Fibroblast of pulmonary artery (primary cell): ENCODE data around the gene RUFY2.
"Not testable (repeated sequence)": the region's sequence is repeated elsewhere in the genome, so short reads cannot be mapped to it uniquely, and the experiment has no call there.

Source experiments
- DNase-seq: peaks from one replicate; pipeline ENCODE4 v3.0.0-alpha.2; 2010; ENCODE audit warnings: low read depth
- H3K4me3 ChIP-seq: replicated peaks from 2 replicates; pipeline ENCODE4 v1.5.1; 2011; ENCODE audit warnings: low read depth, mild to moderate bottlenecking, control low read depth, low read length, moderate library complexity
- TF ChIP-seq, protein P1 (sequence below): IDR thresholded peaks from 2 replicates; pipeline ENCODE4 v1.5.1; 2011; ENCODE audit warnings: mild to moderate bottlenecking, control low read depth, low read length, inconsistent platforms; ENCODE audit errors: missing control alignments

RUFY2 gene

DNA sequence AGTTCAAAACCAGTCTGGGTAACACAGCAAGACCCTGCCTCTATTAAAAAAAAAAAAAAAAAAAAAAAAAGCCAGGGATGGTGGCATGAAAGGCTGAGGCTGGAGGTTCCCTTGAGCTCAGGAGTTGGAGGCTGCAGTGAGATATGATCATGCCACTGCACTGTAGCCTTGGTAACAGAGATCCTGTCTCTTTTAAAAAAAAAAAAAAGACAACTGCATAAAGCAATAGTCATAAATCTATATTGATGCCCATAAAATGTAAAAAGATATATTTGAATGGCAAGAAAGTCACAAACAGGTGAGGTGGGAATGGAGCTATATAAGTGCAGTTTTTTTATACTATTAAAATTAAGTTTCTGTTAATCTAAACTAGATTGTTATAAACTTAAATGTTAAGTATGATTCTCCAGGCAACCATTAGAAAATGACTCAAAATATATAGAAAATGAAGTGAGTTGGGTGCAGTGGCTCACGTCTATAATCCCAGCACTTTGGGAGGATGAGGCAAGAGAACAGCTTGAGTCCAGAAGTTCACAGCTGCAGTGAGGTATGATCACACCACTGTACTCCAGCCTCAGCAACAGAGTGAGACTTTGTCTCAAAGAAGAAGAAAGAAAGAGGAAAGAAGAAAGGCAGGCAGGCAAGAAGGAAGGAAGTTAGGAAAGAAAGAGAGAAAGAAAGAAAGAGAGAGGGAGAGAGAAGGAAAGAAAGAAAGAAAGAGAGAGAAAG is 88.6 kb downstream of the RUFY2 start:
- no peak overlapping the region for H3K4me3 ChIP-seq
- TF ChIP-seq, protein P1, sequence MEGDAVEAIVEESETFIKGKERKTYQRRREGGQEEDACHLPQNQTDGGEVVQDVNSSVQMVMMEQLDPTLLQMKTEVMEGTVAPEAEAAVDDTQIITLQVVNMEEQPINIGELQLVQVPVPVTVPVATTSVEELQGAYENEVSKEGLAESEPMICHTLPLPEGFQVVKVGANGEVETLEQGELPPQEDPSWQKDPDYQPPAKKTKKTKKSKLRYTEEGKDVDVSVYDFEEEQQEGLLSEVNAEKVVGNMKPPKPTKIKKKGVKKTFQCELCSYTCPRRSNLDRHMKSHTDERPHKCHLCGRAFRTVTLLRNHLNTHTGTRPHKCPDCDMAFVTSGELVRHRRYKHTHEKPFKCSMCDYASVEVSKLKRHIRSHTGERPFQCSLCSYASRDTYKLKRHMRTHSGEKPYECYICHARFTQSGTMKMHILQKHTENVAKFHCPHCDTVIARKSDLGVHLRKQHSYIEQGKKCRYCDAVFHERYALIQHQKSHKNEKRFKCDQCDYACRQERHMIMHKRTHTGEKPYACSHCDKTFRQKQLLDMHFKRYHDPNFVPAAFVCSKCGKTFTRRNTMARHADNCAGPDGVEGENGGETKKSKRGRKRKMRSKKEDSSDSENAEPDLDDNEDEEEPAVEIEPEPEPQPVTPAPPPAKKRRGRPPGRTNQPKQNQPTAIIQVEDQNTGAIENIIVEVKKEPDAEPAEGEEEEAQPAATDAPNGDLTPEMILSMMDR: no peak
- DNase-seq: no peak

DNA sequence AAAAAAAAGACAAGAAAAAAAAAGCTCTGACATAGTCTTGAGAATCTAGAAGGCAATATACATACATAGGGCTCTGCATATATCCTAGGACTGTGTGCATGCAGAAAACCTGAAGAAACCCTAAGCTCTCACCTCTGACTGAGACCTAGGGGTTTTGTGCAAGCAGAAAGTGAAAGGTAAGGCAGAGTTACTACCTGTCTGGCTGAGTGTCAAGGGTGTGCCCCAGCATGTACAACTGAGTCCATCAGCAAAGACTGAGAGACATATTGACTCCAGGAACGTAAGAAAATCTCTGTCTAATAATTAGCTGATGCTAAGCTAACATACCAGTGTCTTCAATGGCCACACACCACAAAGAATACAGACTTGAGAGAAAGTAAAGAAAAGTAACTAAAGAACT is 91.5 kb downstream of the RUFY2 start:
- H3K4me3 ChIP-seq: no peak overlapping the region
- TF ChIP-seq, protein P1: no peak
- DNase-seq: no peak

DNA sequence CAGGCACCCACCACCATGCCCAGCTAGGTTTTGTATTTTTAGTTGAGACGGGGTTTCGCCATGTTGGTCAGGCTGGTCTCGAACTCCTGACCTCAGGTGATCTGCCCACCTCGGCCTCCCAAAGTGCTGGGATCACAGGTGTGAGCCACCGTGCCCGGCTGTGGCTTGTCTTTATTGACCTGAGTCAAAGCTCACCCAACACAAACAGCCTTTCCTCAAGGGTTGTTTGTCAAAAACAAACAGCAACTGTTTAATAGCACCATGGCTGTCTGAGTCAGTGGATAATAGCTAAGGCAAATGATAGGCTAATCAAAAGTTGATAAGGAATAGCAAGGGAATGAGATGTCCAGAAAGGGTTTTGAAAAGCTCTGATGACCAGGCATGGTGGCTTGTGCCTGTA is 92.1 kb downstream of the RUFY2 start:
- H3K4me3 ChIP-seq, DNase-seq: not testable (repeated sequence)

DNA sequence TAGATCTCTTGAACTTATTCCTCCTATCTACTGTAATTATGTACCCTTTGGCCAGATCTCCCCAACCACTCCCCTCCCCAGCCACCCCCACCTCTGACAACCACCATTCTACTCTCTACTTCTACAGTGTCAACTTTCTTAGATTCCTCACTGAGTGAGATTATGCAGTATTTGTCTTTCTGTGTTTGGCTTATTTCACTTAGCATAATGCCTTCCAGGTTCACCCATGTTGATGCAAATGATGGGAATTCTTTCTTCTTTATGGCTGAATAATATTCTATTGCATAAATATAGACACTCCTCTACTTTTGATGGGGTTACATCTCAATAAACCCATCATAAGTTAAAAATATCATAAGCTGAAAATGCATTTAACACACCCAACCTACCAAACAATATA is 96.5 kb downstream of the RUFY2 start:
- TF ChIP-seq, protein P1: no peak
- DNase-seq: no peak
- no peak overlapping the region for H3K4me3 ChIP-seq

DNA sequence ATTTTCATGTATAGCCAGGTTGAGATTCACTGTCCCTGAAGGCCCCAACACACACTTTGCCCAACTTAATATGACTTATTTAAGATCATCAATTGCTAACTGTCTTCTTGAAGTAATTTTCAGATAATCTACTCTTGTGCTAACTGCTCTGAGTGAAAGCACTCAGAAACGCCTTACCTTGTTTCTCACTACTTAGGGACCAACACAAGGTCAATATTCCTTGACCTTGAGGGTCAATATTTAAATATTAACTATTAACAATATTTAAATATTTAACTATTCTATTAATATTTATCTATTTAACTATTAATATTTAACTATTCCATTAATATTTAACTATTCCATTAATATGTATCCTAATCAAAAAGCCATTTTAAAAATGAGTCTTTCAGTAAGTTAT is 101.2 kb downstream of the RUFY2 start:
- TF ChIP-seq, protein P1: no peak

DNA sequence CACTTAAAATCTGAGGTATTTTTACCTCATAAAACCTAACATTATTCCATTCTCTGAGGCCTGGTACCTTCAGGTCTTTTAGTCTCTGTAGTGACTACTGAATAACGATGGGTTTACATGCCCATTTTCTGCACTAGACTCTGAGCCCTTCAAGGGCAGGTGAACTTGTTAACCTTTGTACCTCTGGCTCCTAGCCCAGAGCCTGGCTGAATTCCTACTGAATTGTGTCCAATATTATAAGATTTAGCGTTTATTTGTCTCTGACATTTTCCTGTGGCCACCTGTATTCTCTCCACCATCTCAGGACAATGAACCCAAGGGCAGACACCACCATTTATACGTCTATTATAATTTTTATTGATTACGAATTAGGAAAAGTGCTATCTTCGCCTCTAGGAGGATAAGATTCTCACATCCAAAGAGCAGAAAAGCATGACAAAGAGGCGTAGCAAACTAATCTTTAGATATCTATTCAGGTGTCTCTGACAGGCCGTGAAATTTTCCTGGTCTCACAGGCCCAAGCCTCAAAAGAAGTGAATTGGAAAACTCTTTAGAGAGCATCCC is 103.1 kb downstream of the RUFY2 start:
- H3K4me3 ChIP-seq: no peak overlapping the region
- TF ChIP-seq, protein P1: no peak

More for the DNA sequence above, 101.2 kb downstream of the RUFY2 start:
- H3K4me3 ChIP-seq: no peak overlapping the region
- DNase-seq: no peak

DNA sequence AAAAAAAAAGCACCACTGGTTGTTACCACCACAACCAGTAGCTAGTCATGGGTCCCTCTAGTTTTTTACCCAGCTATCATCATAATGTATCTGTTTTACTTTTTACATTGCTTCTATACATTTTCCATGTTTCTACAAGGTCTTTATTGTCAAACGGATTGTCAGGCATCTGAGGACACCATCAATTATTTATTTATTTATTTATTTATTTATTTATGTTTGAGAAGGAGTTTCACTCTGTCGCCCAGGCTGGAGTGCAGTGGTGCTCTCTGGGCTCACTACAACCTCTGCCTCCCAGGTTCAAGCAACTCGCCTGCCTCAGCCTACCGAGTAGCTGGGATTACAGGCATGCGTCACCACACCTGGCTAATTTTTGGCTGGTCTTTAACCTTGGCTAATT is 104.2 kb downstream of the RUFY2 start:
- TF ChIP-seq, protein P1: no peak
- H3K4me3 ChIP-seq: no peak overlapping the region
- no peak for DNase-seq

More for the DNA sequence above, 103.1 kb downstream of the RUFY2 start:
- no peak for DNase-seq
